HG03520 (cell line): ENCODE results near the gene SLC22A5.

Experiments used
- ATAC-seq: cut with Tn5 transposase; IDR thresholded peaks from one replicate; pipeline ENCODE4 v1.9.1; 2021; ENCODE audit warnings: mild to moderate bottlenecking, moderate library complexity; ENCODE audit not compliant: unreplicated experiment

Gene SLC22A5

DNA sequence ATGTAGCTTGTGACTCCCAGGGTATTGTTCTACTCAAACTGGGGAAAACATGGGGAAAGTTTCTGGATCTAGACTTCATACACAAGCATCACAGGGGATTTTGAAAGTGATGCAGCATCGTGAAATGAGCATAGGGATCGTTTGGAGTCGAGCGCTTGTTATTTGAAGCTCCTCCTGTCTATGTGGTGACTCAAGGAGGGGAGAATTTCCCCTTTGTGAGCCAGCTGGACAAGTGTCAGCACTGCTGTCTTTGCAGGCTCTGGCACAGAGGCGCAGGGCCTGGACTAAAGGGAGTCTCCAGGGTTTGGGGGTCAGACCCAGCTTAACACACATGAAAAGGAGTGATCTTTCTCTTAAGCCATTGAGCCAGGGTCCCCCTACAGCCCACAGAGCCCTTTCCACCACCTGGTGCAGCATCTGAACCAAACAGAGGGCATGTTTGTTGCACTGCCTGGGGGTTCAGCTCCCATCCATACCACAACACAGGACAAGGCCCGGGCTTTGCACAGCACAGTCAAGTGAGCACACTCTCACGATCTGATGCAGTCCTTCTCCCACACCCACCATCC lies 70.1 kb downstream of the SLC22A5 start:
- no peak for ATAC-seq

DNA sequence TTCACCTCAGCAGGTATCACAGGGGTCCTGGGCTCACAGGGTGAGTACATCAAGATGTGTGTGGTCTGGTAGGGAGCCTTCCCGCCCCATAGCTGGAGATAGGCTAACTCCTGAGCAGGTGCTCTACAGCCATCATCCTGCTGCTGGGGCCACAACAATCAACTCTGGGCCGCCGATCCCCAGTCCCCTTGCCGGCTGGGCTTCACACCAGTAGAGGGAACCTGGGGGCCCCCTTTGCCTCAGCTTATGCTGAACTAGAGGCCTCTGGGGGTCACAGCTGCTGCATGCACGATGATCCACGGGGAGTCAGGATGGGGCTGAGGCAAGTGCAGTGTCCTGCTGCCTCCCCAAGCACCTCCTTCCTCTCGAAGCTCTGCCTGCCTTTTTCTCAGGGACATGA lies 74.6 kb downstream of the SLC22A5 start:
- no peak for ATAC-seq
